Rectal smooth muscle tissue (tissue), 1 donor: Measurements from ENCODE around the gene HSP90AB1.

Experiments
- H3K27ac ChIP-seq: one replicate; pipeline ENCODE4 v1.7.0; 2013; ENCODE audit warnings: low read depth, low read length, inconsistent platforms
- H3K27me3 ChIP-seq: one replicate; pipeline ENCODE4 v1.7.0; 2013; ENCODE audit warnings: low read length; ENCODE audit not compliant: control insufficient read depth, insufficient read depth
- H3K36me3 ChIP-seq: one replicate; pipeline ENCODE4 v1.7.0; 2013; ENCODE audit warnings: low read length; ENCODE audit not compliant: control insufficient read depth, insufficient read depth
- H3K4me1 ChIP-seq: one replicate; pipeline ENCODE4 v1.7.0; 2013; ENCODE audit warnings: low read length; ENCODE audit not compliant: control insufficient read depth, insufficient read depth
- H3K4me3 ChIP-seq: one replicate; pipeline ENCODE4 v1.7.0; 2013; ENCODE audit warnings: low read length
- H3K9ac ChIP-seq: one replicate; pipeline ENCODE4 v1.7.0; 2013; ENCODE audit warnings: low read length

Gene HSP90AB1

DNA sequence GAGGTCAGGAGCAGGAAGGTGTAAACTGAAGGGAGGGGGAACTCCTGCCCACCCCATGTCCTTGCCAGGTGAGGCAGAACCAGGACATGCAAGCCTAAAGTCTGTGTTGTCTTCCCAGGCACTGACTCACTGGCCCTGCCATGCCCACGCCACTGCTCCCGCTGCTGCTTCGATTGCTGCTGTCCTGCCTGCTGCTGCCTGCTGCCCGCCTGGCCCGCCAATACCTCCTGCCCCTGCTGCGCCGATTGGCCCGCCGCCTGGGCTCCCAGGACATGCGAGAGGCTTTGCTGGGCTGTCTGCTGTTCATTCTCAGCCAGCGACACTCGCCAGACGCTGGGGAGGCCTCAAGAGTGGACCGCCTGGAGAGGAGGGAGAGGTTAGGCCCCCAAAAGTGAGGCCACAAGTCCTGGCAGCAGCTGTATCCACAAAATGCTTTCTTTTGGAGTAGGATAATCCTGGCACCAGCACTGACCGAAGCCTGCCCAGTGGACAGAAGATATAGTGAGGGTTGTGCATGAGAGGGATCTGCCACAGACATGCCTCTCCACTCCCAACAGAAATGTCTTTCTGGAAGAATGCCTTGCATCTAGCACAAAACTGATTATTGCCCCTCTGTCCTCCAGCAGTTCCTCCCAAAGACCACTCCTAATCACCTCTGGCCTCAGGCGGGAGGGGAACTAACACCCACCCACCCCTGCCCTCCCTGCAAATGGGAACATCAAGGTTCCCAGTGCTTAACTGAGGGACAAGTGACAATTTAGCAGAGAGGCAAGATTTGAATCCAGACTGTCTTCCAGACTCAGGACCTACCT is 29.4 kb upstream of the HSP90AB1 start:
- Histone ChIP-seq H3K4me1 (peaks cover 35% of the 10 kb centered on the region), H3K27me3 (no peaks in the 10 kb centered on the region), H3K9ac (no peak overlapping the region), H3K36me3 (no peaks in the 10 kb centered on the region), H3K27ac (peak overlapping the region; percentile 85), H3K4me3 (no peak overlapping the region)

DNA sequence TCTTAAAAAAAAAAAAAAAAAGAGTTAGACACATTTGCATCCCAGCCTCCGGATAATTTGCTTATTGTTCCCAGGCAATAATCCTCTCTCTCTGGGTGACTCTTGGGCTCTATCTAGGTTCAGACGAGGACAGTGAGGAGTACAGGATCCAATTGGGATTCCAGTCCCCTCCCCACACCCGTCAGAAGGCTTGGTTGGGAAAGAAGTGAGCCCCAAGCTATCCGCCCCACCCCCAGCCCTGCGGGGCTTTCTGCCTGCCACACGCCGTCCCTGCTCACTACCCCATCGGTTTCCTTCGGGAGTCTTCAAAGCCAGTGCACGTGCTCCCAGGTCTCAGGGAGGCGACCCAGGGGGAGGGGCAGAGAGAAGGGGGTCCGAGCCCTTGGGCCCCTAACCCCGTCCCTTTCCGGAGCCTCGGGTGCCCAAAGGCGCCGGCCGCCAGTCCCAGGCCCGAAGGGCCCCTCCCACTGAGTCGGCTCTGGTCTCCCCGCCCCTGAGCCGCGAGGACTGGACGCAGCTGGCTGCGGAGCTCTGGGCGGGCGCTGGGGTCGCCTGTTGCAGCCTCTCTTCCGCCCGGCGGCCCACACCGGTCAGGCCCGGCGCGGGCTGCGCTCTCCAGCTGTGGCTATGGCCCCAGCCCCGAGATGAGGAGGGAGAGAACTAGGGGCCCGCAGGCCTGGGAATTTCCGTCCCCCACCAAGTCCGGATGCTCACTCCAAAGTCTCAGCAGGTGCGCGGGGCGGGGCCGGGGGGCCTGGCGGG is 27.7 kb upstream of the HSP90AB1 start:
- no peaks in the 10 kb centered on the region for H3K27me3 ChIP-seq
- peak overlapping the region; percentile 81 for H3K27ac ChIP-seq
- H3K9ac ChIP-seq: peak overlapping the region; percentile 67
- H3K4me1 ChIP-seq: peaks cover 40% of the 10 kb centered on the region
- H3K36me3 ChIP-seq: no peaks in the 10 kb centered on the region
- H3K4me3 ChIP-seq: peak overlapping the region; percentile 69

DNA sequence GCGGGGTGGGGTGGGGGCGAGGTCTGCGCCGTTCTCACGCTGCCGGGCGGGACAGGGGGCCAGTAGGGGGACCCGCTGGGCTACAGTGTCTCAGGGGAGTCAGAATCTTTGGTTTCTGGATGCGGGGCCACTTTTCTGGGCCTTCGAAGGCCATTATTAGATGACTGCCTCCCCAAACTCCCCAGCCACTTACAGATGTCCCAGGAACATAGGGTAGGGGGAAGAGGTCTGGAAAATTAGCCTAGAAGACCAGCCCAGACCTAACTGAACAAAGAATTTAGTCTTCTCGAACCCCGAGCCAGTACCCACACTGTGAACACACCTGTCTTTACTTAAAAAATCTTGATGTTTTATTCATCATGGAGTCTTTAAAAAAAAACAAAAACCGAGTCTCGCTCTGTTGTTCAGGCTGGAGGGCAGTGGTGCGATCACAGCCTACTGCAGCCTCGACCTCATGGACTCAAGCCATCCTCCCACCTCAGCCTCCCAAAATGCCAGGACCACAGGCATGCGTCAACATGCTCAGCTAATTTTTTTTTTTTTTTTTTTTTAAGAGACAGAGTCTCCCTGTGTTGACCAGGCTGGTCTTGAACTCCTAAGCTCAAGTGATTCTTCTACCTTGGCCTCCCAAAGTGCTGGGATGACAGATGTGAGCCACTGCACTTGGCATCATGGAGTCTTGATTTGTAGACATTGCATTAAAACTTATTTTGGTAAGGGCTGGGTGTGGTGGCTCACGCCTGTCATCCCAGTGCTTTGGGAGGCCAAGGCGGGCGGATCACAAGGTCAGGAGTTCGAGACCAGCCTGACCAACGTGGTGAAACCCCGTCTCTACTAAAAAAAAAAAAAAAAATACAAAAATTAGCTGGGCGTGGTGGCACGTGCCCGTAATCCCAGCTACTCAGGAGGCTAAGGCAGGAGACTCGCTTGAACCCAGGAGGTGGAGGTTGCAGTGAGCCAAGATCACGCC is 26.8 kb upstream of the HSP90AB1 start:
- H3K27ac ChIP-seq: peak overlapping the region; percentile 81
- H3K9ac ChIP-seq: peak overlapping the region; percentile 64
- H3K27me3 ChIP-seq: no peaks in the 10 kb centered on the region
- no peaks in the 10 kb centered on the region for H3K36me3 ChIP-seq
- H3K4me3 ChIP-seq: peak overlapping the region; percentile 69
- peaks cover 47% of the 10 kb centered on the region for H3K4me1 ChIP-seq

- H3K27me3 ChIP-seq: no peaks in the 10 kb centered on the region
- H3K36me3 ChIP-seq: no peaks in the 10 kb centered on the region
- no peak overlapping the region for H3K9ac ChIP-seq
- peaks cover 52% of the 10 kb centered on the region for H3K4me1 ChIP-seq
- H3K4me3 ChIP-seq: no peak overlapping the region
- peak overlapping the region; percentile 90 for H3K27ac ChIP-seq
Observed at GRCh38 chr6:44220913-44221290, 26.0 kb upstream of the HSP90AB1 start.

DNA sequence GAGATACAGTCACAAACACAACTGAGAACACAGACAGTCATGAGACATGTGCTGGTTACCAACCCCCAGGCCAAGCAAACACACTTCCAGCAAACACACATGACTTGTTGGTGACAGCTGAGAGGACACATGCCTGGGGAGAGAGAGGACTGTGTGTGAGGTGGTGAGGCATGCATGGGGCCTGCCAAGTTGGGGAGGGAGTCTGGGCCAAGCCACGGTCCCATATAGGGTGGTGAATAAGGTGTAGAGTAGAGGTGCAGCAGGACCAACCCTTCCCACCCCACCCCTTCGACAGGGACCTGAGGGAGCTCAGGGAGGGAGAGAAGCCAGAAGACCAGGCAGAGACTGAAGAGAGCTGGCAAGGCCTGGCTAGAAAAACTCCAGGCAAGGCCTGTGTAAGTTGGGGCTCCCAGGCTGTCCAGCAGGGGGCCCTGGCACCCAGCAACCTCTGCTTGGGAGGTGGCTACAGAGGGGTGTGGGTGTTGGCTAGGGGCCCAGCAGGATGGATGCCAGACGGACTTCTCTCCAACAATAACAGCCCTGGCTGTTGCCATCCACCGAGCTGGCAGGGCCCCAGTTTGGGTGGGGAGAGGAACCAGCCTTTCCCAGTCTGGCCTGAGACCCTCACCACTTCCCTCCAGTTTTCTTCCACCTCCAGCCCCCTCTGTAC is 25.5 kb upstream of the HSP90AB1 start:
- Histone ChIP-seq H3K36me3 (no peaks in the 10 kb centered on the region), H3K4me3 (peak overlapping the region; percentile 17), H3K9ac (no peak overlapping the region), H3K4me1 (peaks cover 57% of the 10 kb centered on the region), H3K27me3 (no peaks in the 10 kb centered on the region), H3K27ac (peak overlapping the region; percentile 90)

- peak overlapping the region; percentile 90 for H3K27ac ChIP-seq
- H3K27me3 ChIP-seq: no peaks in the 10 kb centered on the region
- no peaks in the 10 kb centered on the region for H3K36me3 ChIP-seq
- peak overlapping the region; percentile 17 for H3K4me3 ChIP-seq
- H3K4me1 ChIP-seq: peaks cover 56% of the 10 kb centered on the region
- H3K9ac ChIP-seq: no peak overlapping the region
Observed at GRCh38 chr6:44221961-44222335, 25.0 kb upstream of the HSP90AB1 start.

GRCh38 chr6:44222486-44223318 is 24.2 kb upstream of the HSP90AB1 start:
- peak overlapping the region; percentile 75 for H3K4me3 ChIP-seq
- H3K27ac ChIP-seq: peak overlapping the region; percentile 84
- H3K4me1 ChIP-seq: peaks cover 56% of the 10 kb centered on the region
- no peaks in the 10 kb centered on the region for H3K36me3 ChIP-seq
- no peaks in the 10 kb centered on the region for H3K27me3 ChIP-seq
- no peak overlapping the region for H3K9ac ChIP-seq

DNA sequence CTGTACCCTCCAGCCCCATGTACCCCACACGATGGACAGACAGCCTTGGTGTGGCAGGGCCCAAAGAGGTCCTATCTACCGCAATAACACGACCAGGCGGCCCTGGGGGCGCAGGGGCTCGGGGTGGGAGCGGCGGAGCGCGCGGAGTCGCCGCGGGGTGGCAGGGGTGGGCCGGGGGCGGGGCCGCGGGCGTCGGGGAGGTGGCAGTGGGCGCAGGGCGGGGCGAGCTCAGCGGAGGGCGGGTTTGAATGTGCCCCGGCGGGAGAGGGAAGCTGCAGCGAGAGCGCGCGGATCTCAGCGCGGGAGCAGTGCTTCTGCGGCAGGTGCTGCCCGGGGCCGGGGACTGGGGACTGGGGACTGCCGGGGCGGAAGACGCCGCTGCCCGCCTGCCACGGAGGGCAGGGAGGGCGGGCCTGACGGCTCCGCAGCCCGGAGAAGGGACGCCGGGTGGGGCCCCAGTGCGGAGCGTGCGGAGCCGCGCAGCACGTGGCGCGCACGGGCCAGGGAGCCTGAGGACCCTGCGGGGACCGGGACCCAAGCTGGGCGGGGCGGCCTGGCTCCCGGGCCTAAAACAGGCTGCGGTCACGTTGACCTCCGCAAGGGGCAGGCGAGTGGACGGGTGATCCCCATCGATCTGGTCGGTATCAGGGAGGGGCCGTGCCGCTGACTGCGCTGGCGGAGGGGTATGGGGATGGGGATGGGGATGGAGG is 23.4 kb upstream of the HSP90AB1 start, which contains the start of gene SLC29A1:
TSS of gene SLC29A1 (plus strand) at position 277 of the 710 bp plus-strand sequence. CDS start 3,719 bp downstream, outside the sequence.
- Histone ChIP-seq H3K36me3 (no peaks in the 10 kb centered on the region), H3K9ac (peak within 1 kb of the TSS; percentile 46), H3K27ac (peak within 1 kb of the TSS; percentile 84), H3K4me1 (peaks cover 57% of the 10 kb centered on the region), H3K4me3 (peak within 1 kb of the TSS; percentile 75), H3K27me3 (no peaks in the 10 kb centered on the region)

- H3K27me3 ChIP-seq: no peaks in the 10 kb centered on the region
- peak overlapping the region; percentile 42 for H3K9ac ChIP-seq
- peaks cover 64% of the 10 kb centered on the region for H3K4me1 ChIP-seq
- peak overlapping the region; percentile 84 for H3K27ac ChIP-seq
- peak overlapping the region; percentile 75 for H3K4me3 ChIP-seq
- H3K36me3 ChIP-seq: no peaks in the 10 kb centered on the region
Observed at GRCh38 chr6:44224029-44224964, 22.6 kb upstream of the HSP90AB1 start.

DNA sequence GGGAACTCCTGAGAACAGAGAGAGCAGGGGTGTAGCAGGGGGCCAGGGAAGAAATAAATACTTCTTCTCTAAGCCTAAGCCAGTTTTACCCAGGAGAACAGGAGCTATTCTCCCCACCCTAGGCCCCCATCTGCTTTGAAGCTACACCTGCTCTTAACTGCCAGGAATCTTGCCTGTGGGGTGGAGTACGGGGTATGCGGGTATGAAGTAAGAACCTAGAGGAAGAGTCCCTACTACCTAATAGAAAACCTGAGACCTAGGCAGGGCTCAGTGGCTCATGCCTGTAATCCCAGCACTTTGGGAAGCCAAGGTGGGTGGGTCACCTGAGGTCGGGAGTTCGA is 22.0 kb upstream of the HSP90AB1 start:
- peak overlapping the region; percentile 42 for H3K9ac ChIP-seq
- peak overlapping the region; percentile 75 for H3K4me3 ChIP-seq
- peak overlapping the region; percentile 84 for H3K27ac ChIP-seq
- H3K36me3 ChIP-seq: no peaks in the 10 kb centered on the region
- no peaks in the 10 kb centered on the region for H3K27me3 ChIP-seq
- peaks cover 65% of the 10 kb centered on the region for H3K4me1 ChIP-seq
